Activated T-helper 2 cell treated with anti-CD3 and anti-CD28 coated beads, Interferon-gamma antibody, Interleukin-2, Interleukin-4, amounts not matched to agents 10 μg/mL and 5 μg/mL and 100 μg/mL, durations not matched to agents 14 hours and 24 hours and 36 hours (primary cell): Measurements from ENCODE around the gene SFXN4. TPM values are rescaled to one million over a fixed set of nuclear protein-coding genes. Genes with fewer than 3 reads are reported as not detected.
"Not testable (repeated sequence)": the region's sequence is repeated elsewhere in the genome, so short reads cannot be mapped to it uniquely, and the experiment has no call there.

ENCODE experiments used
- DNase-seq: peaks from one replicate; pipeline ENCODE4 v3.0.0; 2021; ENCODE audit warnings: low spot score
- H3K27ac Mint-ChIP-seq: one replicate; pipeline ENCODE4 v1.8.0; 2021; ENCODE audit warnings: mixed read lengths
- H3K27me3 Mint-ChIP-seq: one replicate; pipeline ENCODE4 v1.8.0; 2021; ENCODE audit warnings: low read depth, mixed read lengths
- H3K36me3 Mint-ChIP-seq: one replicate; pipeline ENCODE4 v1.8.0; 2021; ENCODE audit warnings: low read depth, mixed read lengths
- H3K4me1 Mint-ChIP-seq: one replicate; pipeline ENCODE4 v1.8.0; 2021; ENCODE audit warnings: low read depth, mixed read lengths
- H3K4me3 Mint-ChIP-seq: one replicate; pipeline ENCODE4 v1.8.0; 2021; ENCODE audit warnings: low read depth, mild to moderate bottlenecking, moderate library complexity, mixed read lengths
- H3K9me3 Mint-ChIP-seq: one replicate; pipeline ENCODE4 v1.8.0; 2021; ENCODE audit warnings: mixed read lengths
- intact Hi-C: fragments of 100-400 bp; cut with micrococcal nuclease; formaldehyde crosslinking; loops from one replicate; pipeline ENCODE4 v1.15.1; 2023
- total RNA-seq: library from RNA; stranded (reverse); gene quantifications from 2 replicates; pipeline ENCODE4 v1.2.3, GENCODE V29; 2022

SFXN4 gene
- total RNA-seq, 1 donor from 2014 or later = 43.5 TPM

DNA sequence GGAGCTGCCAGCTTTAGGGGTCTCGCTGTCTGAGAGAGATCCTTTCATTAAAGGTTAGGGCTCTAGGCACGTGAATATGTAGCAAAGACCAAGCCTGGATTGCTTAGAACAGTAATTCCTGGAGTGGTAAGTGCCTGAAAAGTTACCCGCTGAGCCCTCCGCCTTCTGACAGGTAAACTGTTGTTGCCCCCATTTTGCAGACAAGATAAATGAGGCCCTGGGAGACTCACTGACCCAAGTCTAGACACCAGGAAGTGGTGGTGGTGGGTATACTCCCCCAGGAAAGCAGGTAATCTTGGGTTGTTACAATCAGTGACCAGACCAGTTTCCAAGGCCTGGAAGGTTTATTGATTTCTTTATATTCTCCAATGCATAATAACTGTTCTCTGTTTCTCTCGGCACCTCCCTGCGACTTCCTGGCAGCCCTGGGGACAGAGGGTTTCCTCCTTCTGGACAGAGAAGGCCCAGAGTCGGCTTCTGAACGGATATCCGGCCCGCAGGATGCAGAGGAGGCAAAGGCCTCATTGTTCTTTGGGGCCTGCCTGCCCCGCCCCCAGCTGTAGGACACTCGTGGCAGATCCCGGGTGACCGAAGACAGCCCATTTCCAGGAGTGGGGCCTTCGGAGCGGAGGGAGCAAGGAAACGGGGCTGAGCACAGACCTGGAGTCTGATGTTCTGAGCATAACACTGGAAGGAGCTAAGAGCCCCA is 40.5 kb upstream of the SFXN4 start:
- Mint-ChIP-seq H3K27ac (peak overlapping the region; percentile 100), H3K4me1 (peaks cover 28% of the 10 kb centered on the region)

DNA sequence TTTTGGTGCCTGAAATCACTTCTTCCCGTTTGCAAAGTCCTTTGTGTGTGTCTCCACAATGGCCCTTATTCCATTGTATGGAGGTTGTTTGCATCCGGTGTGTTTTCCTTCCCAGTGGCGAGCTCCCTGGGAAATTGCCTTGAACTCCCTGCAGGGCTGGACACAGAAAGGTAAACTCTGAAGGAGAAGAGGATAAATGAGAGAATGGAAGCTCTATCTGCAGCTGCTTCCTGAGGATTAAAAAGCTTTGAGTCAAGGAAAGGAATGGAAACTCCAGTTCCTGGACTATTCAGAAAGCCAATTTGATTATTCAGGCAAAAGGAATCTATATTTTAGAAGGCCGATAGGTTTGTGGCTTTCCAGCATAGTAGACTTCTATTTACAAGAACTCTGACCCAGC is 37.5 kb upstream of the SFXN4 start:
- DNase-seq = no peak
- H3K27me3 Mint-ChIP-seq = no peaks in the 10 kb centered on the region
- H3K4me3 Mint-ChIP-seq = no peak overlapping the region
- H3K4me1 Mint-ChIP-seq = peaks cover 21% of the 10 kb centered on the region
- no peaks in the 10 kb centered on the region for H3K36me3 Mint-ChIP-seq
- H3K27ac Mint-ChIP-seq = no peak overlapping the region
- intact Hi-C loops = no loop called here
- no peaks in the 10 kb centered on the region for H3K9me3 Mint-ChIP-seq

More for the DNA sequence above, 40.5 kb upstream of the SFXN4 start:
- H3K36me3 Mint-ChIP-seq = peaks cover 4% of the 10 kb centered on the region
- H3K9me3 Mint-ChIP-seq = no peaks in the 10 kb centered on the region
- no peaks in the 10 kb centered on the region for H3K27me3 Mint-ChIP-seq
- peak; percentile 39 for DNase-seq
- intact Hi-C loops = loop anchor here (1.0 to 5.0 kb wide), 7 partner anchors 28 to 451 kb away; partner anchors contain the start of genes PRDX3, RGS10 and TIAL1
- H3K4me3 Mint-ChIP-seq = peak overlapping the region; percentile 98

DNA sequence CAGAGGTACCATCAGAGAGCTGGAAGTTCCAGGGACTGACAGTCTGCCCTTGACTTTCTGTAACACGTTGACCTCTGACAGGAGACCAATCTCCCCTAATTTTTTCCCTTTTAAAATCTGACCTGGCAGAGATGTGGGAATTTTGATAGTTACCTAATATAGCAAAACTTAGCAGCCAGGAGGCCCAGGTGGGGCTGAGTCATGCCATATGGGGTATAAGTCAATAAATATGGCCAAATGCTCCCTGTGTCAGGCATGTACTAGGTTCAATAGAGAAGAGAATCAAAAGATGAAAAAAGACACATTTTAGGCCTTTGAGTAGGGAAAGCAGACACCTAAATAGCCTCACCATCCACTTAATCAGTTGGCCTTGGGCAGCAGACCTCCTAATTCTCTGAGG is 35.7 kb upstream of the SFXN4 start:
- Mint-ChIP-seq H3K27me3 (no peaks in the 10 kb centered on the region), H3K4me1 (peaks cover 28% of the 10 kb centered on the region), H3K36me3 (no peaks in the 10 kb centered on the region), H3K27ac (no peak overlapping the region), H3K9me3 (no peaks in the 10 kb centered on the region), H3K4me3 (no peak overlapping the region)
- intact Hi-C loops = no loop called here
- no peak for DNase-seq

DNA sequence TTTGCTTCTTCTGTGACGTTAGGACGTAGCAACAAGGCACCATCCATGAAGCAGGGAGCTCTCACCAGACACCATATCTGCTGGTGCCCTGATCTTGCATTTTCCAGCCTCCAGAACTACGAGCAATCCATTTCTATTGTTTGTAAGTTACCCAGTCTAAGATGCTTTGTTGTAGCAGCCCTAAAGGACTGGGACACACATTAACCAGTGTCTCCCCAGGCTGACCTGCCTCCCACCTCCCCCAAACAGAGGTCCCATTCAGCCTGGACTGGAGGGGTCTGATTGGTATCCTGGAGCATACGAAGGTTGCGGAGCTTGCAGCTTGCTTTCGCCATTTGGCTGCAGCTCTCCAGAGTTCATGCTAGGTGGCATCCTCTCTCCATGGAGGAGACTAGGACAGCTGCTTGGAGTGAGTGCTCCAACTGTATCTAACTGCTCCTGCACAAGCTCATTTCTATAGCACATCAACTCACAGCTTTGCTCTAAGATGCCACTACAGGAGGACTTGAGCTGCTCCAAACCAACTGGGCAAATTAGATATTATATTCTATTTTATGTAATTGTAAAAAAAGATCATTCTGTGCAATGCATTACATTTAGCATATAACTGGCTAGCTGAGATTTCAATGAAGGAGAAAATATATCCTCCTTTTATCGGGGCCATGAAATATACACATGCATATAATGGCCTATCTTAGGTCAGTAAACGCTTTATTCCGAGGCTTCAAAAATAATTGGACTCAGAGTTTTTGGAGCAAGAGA is 33.9 kb upstream of the SFXN4 start:
- Mint-ChIP-seq H3K4me1 (peaks cover 31% of the 10 kb centered on the region), H3K36me3 (no peaks in the 10 kb centered on the region), H3K4me3 (no peak overlapping the region), H3K9me3 (no peaks in the 10 kb centered on the region), H3K27me3 (no peaks in the 10 kb centered on the region), H3K27ac (no peak overlapping the region)
- peak; percentile 39 for DNase-seq
- intact Hi-C loops = loop anchor here (1.0 to 2.0 kb wide), 2 partner anchors 218 to 245 kb away; no protein-coding TSS in a partner anchor

DNA sequence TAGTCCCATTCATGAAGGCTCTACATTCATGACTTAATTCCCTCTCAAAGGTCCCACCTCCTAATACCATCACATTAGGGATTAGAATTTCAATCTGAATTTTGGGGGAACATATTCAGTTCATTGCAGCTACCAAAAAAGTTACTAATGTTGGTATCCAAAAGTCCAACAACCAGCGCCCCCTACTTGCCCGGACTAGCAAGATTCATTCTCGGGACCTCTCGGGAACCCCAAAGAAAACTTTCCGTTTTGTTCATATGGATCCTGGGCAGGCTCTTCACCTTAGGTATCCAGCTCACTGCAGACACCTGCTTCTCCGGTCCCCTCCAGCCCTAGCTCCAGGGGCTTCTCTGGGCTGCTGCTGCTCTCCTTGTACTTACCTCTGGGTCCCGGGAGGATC is 32.9 kb upstream of the SFXN4 start:
- Mint-ChIP-seq H3K4me3 (no peak overlapping the region), H3K4me1 (peaks cover 31% of the 10 kb centered on the region), H3K27ac (peak overlapping the region; percentile 26), H3K9me3 (no peaks in the 10 kb centered on the region), H3K27me3 (no peaks in the 10 kb centered on the region), H3K36me3 (no peaks in the 10 kb centered on the region)
- intact Hi-C loops = loop anchor here (1.0 to 2.0 kb wide), 2 partner anchors 20 to 246 kb away; partner anchors contain the start of gene PRDX3
- no peak for DNase-seq

DNA sequence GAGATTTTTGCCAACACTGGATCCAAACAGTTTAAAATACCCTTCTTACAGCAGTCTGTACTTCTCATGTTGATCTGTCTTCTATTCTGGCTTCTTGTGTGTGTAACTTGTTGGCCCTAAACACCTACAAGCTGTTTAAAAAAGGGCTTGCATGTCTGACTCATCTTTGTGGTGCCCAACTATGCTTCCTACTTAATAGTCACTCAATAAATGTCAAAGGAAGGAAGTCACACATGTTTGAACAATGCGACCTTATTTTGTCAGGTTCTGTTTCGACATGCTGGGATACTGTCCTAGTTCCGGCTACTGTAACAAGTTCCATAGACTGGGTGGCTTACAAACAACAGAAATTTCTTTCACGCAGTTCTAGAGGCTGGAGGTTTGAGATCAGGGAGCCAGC is 32.4 kb upstream of the SFXN4 start:
- H3K36me3 Mint-ChIP-seq = no peaks in the 10 kb centered on the region
- intact Hi-C loops = loop anchor here (1.0 to 2.0 kb wide), 2 partner anchors 20 to 247 kb away; partner anchors contain the start of gene PRDX3
- H3K4me1 Mint-ChIP-seq = peaks cover 31% of the 10 kb centered on the region
- H3K27ac Mint-ChIP-seq = peak overlapping the region; percentile 26
- no peaks in the 10 kb centered on the region for H3K27me3 Mint-ChIP-seq
- no peaks in the 10 kb centered on the region for H3K9me3 Mint-ChIP-seq
- H3K4me3 Mint-ChIP-seq = no peak overlapping the region
- DNase-seq = no peak

DNA sequence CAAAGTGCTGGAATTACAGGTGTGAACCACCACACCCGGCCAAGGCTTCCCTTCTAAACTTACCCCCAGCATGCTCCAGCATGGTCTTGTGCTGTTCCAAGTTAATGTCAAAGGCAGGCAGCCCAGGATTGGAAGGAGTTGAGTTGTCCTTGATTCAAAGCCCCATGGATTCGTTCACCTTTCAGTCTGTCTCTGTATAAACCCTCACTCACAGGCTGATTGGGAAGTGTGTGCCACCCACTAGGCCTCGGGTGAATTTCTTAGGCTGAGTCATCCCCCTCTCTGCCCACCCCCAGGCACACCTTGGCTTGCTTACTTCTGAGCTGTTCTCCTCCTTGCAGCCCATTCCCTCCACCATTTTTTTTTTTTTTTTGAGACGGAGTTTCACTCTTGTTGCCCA is 26.4 kb upstream of the SFXN4 start:
- H3K9me3 Mint-ChIP-seq = no peaks in the 10 kb centered on the region
- peaks cover 27% of the 10 kb centered on the region for H3K4me1 Mint-ChIP-seq
- H3K27ac Mint-ChIP-seq = no peak overlapping the region
- intact Hi-C loops = no loop called here
- H3K4me3 Mint-ChIP-seq = no peak overlapping the region
- H3K27me3 Mint-ChIP-seq = no peaks in the 10 kb centered on the region
- no peaks in the 10 kb centered on the region for H3K36me3 Mint-ChIP-seq
- DNase-seq = no peak

DNA sequence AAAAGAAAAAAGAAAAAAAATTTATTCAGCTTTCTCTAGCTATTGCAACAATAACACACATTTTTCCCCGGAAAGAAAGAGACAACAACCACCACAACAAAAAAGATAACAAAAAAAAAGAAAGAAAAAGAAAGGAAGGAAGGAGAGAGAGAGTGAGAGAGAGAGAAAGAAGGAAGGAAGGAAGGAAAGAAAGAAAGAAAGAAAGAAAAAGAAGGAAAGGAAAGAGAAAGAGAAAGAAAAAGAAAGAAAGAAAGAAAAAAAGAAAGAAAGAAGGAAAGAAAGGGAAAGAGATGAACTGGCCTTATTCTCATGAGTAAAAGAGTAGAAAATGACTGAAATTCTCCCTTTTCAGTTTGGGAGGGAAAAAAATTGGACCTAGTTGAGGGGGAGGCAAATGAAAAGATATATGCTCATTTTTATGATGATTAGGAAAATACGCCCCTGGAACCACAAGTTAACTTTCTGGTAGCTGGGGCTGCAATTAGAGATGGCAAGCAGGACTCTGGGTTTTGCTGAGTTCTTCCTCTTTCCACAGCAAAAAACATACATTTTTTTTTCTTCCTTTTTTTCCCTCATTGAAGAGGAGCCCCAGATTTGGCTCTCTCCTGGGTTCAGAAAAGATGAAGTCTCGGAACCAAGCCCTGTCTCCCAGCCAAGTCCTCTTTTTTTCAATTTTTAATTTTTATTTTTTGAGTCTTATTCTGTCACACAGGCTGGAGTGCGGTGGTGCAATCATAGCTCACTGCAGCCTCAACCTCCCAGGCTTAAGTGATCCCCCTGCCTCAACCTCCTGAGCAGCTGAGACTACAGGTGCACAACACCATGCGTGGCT is 25.7 kb upstream of the SFXN4 start:
- intact Hi-C loops = no loop called here
- Mint-ChIP-seq H3K4me1 (peaks cover 27% of the 10 kb centered on the region), H3K9me3 (no peaks in the 10 kb centered on the region), H3K27ac (no peak overlapping the region), H3K36me3 (no peaks in the 10 kb centered on the region), H3K27me3 (no peaks in the 10 kb centered on the region), H3K4me3 (no peak overlapping the region)
- no peak for DNase-seq

DNA sequence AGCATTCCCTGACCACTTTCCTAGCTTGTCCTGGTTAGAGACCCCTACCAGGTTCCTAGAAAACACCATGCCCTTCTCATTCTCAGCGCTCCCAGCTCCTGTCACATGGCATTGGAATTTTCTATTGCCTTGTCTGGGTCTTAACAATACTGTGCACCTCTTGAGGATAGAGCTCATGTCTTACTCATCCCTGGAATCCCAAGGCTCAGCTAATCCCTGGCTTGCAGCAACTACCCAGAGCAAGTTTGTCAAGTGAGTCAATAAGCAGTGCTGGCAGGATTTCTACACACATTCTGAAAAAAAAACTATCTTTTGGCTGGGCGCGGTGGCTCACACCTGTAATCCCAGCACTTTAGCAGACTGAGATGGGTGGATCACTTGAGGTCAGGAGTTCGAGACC is 24.8 kb upstream of the SFXN4 start:
- Mint-ChIP-seq H3K27me3 (no peaks in the 10 kb centered on the region), H3K9me3 (no peaks in the 10 kb centered on the region), H3K4me3 (peak overlapping the region; percentile 19), H3K36me3 (no peaks in the 10 kb centered on the region), H3K27ac (peak overlapping the region; percentile 30), H3K4me1 (peaks cover 24% of the 10 kb centered on the region)
- intact Hi-C loops = no loop called here
- no peak for DNase-seq

DNA sequence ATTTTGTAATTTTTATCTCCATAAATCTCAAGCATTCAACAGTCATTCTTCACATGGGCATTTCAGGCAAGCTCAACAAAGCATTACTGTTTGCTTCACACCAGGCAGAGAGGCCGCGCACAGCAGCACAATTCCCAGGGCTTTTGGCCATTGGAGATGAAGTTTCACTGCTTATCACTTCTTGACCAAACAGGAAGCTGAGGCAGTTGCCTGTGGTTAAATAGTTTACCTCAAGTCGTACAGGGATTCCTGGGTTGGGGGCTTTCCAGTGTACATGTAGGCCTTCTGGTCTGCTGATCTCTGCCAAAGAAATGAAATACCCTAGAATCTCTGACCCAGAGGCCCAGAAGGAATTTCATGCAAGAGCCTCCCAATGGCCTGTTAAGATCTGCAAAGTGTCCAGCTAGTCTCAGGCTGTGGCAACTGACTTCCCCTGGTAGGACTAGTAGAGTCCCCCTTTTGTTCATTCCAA is 24.3 kb upstream of the SFXN4 start:
- Mint-ChIP-seq H3K4me1 (peaks cover 20% of the 10 kb centered on the region), H3K27ac (no peak overlapping the region)
- intact Hi-C loops = no loop called here

DNA sequence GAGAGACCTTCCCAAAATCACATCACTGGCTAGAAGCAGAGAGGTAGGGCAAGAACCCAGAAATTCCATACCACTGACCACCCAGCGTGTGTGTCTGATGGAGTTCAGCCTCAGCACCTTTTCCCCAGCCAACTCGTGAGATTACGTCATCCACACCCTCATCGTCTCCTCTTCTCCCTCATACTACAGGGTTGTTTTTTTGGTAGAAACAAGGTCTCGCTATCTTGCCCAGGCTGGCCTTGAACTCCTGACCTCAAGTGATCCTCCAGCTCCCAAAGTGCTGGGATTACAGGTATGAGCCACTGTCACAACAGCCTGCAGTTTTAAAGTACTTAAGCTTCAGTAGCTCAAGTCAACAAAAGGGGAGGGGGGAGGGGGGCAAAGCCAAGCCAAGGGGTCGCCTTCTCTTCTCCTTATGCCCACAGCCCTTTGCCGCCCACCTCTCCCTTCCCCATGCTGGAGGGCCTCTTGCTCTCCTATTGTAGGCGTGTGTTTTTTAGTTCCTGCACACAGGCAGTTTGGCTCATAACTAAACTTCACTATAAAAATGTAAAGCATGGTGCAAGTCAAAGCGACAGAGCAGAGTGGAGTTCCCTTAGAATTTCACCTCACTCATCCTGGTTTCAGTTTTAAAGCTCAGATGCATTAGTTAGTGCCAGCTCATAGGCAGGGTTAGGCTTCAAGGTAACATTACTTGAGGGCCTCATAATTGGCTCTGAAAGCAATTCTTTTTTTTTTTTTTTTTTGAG is 18.3 kb upstream of the SFXN4 start:
- H3K9me3 Mint-ChIP-seq = peaks cover 3% of the 10 kb centered on the region
- peaks cover 4% of the 10 kb centered on the region for H3K36me3 Mint-ChIP-seq
- intact Hi-C loops = no loop called here
- no peak for DNase-seq
- H3K27me3 Mint-ChIP-seq = no peaks in the 10 kb centered on the region
- no peak overlapping the region for H3K4me3 Mint-ChIP-seq
- peaks cover 10% of the 10 kb centered on the region for H3K4me1 Mint-ChIP-seq
- peak overlapping the region; percentile 77 for H3K27ac Mint-ChIP-seq

More for the DNA sequence above, 24.3 kb upstream of the SFXN4 start:
- H3K9me3 Mint-ChIP-seq = no peaks in the 10 kb centered on the region
- DNase-seq = peak; percentile 26
- no peaks in the 10 kb centered on the region for H3K36me3 Mint-ChIP-seq
- no peak overlapping the region for H3K4me3 Mint-ChIP-seq
- H3K27me3 Mint-ChIP-seq = no peaks in the 10 kb centered on the region

DNA sequence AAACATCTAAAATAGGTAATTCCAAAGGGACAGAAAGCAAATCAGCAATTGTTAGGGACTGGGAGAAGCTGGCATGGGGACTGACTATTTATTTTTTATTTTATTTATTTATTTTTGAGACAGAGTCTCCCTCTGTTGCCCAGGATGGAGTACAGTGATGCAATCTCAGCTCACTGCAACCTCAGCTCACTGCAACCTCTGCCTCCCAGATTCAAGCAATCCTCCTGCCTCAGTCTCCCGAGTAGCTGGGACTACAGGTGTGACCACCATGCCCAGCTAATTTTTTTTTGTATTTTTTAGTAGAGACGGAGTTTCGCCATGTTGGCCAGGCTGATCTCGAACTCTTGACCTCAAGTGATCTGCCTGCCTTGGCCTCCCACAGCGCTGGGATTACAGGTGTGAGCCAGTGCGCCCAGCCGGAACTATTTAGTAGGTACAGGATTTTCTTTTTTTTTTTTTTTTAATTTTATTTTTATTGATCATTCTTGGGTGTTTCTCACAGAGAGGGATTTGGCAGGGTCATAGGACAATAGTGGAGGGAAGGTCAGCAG is 15.4 kb upstream of the SFXN4 start:
- DNase-seq, H3K4me3 Mint-ChIP-seq, H3K9me3 Mint-ChIP-seq, H3K27me3 Mint-ChIP-seq, intact Hi-C loops, H3K27ac Mint-ChIP-seq: not testable (repeated sequence)
- H3K4me1 Mint-ChIP-seq = peaks cover 24% of the 10 kb centered on the region
- H3K36me3 Mint-ChIP-seq = peaks cover 25% of the 10 kb centered on the region
